Keratinocyte (primary cell): ENCODE data around the gene SEC61A2. TPM values are rescaled to one million over a fixed set of nuclear protein-coding genes. Genes with fewer than 3 reads are reported as not detected.

Experiments used
- DNase-seq: peaks from one replicate; pipeline ENCODE4 v3.0.0-alpha.2; 2011; ENCODE audit warnings: low read depth, missing footprints, low spot score
- FAIRE-seq: peaks from 2 replicates; lab custom pipeline; 2011; peaks lifted over from hg19 to GRCh38; lab: Jason Lieb, UNC
- H2AFZ ChIP-seq: 2 replicates; pipeline ENCODE4 v1.6.0; 2012; ENCODE audit warnings: low read length, control low read depth, inconsistent platforms; ENCODE audit not compliant: control insufficient read depth
- H3K27ac ChIP-seq: 2 replicates; pipeline ENCODE4 v1.5.1; 2011; ENCODE audit warnings: low read length; ENCODE audit not compliant: control insufficient read depth, insufficient read depth
- H3K27me3 ChIP-seq: 3 replicates; pipeline ENCODE4 v1.6.0; 2011; ENCODE audit warnings: low read length; ENCODE audit not compliant: control insufficient read depth, insufficient read depth; ENCODE audit errors: extremely low read depth
- H3K36me3 ChIP-seq, 2 experiments: 2 replicates in 1 of 2; 3 replicates in 1 of 2; pipeline ENCODE4 v1.5.1; 2011; ENCODE audit warnings: low read length in 2 of 2, mild to moderate bottlenecking in 1 of 2; ENCODE audit not compliant: control insufficient read depth in 2 of 2, insufficient read depth in 2 of 2; ENCODE audit errors: extremely low read depth in 1 of 2
- H3K4me1 ChIP-seq: 3 replicates; pipeline ENCODE4 v1.5.1; 2011; ENCODE audit warnings: low read length; ENCODE audit not compliant: control insufficient read depth, insufficient read depth; ENCODE audit errors: extremely low read depth
- H3K4me2 ChIP-seq: 3 replicates; pipeline ENCODE4 v1.6.0; 2011; ENCODE audit warnings: low read depth, low read length; ENCODE audit not compliant: control insufficient read depth, insufficient read depth; ENCODE audit errors: extremely low read depth
- H3K4me3 ChIP-seq, 3 experiments: fragments of 200-600 bp in 1 of 3; sonication (generic) in 1 of 3; 2 replicates in 2 of 3; 3 replicates in 1 of 3; pipeline ENCODE4 v1.5.1; 2011 to 2016; ENCODE audit warnings: low read length in 3 of 3, mild to moderate bottlenecking in 3 of 3, control low read depth in 2 of 3, inconsistent platforms in 1 of 3, low read depth in 1 of 3, mixed read lengths in 1 of 3, mixed run types in 1 of 3, moderate library complexity in 1 of 3; ENCODE audit not compliant: control insufficient read depth in 2 of 3, insufficient read depth in 2 of 3; ENCODE audit errors: extremely low read depth in 1 of 3
- H3K79me2 ChIP-seq: 2 replicates; pipeline ENCODE4 v1.6.0; 2012; ENCODE audit warnings: low read length; ENCODE audit not compliant: control insufficient read depth, insufficient read depth
- H3K9ac ChIP-seq: 3 replicates; pipeline ENCODE4 v1.6.0; 2011; ENCODE audit warnings: low read length; ENCODE audit not compliant: control insufficient read depth, insufficient read depth; ENCODE audit errors: extremely low read depth
- H3K9me1 ChIP-seq: 3 replicates; pipeline ENCODE4 v1.6.0; 2011; ENCODE audit warnings: low read length; ENCODE audit not compliant: control insufficient read depth, insufficient read depth; ENCODE audit errors: extremely low read depth
- H3K9me3 ChIP-seq: 2 replicates; pipeline ENCODE4 v1.5.1; 2012; ENCODE audit warnings: low read depth, low read length; ENCODE audit not compliant: control insufficient read depth
- H4K20me1 ChIP-seq: 3 replicates; pipeline ENCODE4 v1.6.0; 2011; ENCODE audit warnings: low read length; ENCODE audit not compliant: control insufficient read depth, insufficient read depth; ENCODE audit errors: extremely low read depth
- CTCF ChIP-seq, 3 experiments: IDR thresholded peaks in 1 of 3; conservative IDR thresholded peaks in 1 of 3; optimal IDR thresholded peaks in 1 of 3; 2 replicates in 2 of 3; 3 replicates in 1 of 3; pipeline versions ENCODE3 to v1.5.1; 2011; ENCODE audit warnings: low read length in 3 of 3, mild to moderate bottlenecking in 3 of 3, moderate library complexity in 2 of 3, control low read depth in 1 of 3, inconsistent platforms in 1 of 3; ENCODE audit not compliant: insufficient read depth in 2 of 3; ENCODE audit errors: extremely low read depth in 1 of 3
- EZH2 ChIP-seq: IDR thresholded peaks from one replicate; pipeline ENCODE4 v1.6.1; 2012; ENCODE audit warnings: inconsistent platforms, mild to moderate bottlenecking, low read length, moderate library complexity
- dilution Hi-C: fragments of 300-500 bp; cut with MboI; formaldehyde crosslinking; loops from one replicate; pipeline ENCODE4 v1.7.0; 2020; ENCODE audit warnings: low sequenced_read_pairs; ENCODE audit not compliant: extremely low pct_ligation_motif_present
- polyA plus RNA-seq, 5 experiments: library from polyadenylated mRNA; depleted of rRNA in 3 of 5; stranded (reverse) in 3 of 5; stranded (forward) in 1 of 5; unstranded in 1 of 5; fragments of >200 nt; gene quantifications; 1 replicate in 1 of 5; 2 replicates in 3 of 5; 3 replicates in 1 of 5; pipeline versions ENCODE4 v1.2.1 to v1.2.3, GENCODE V29; 2011 to 2012; ENCODE audit warnings: missing spikeins in 2 of 5, low read depth in 1 of 5, low replicate concordance in 1 of 5

The SEC61A2 gene
- polyA plus RNA-seq, 1 donor (not counting 4 experiments of a cell fraction or from before 2014, with no cell fraction given), result 13.7 TPM

GRCh38 chr10:12177642-12178041, 48.2 kb downstream of the SEC61A2 start:
- Histone ChIP-seq H3K4me1 (peaks cover 9% of the 10 kb centered on the region), H3K4me3 (no peak overlapping the region), H3K27me3 (no peaks in the 10 kb centered on the region), H3K9me1 (no peaks in the 10 kb centered on the region), H3K9ac (no peak overlapping the region), H4K20me1 (no peaks in the 10 kb centered on the region), H3K36me3 (peaks cover 21 to 23% of the 10 kb centered on the region in 2 experiments), H3K9me3 (no peaks in the 10 kb centered on the region), H3K27ac (no peak overlapping the region), H3K4me2 (no peak overlapping the region), H2AFZ (no peak overlapping the region), H3K79me2 (no peaks in the 10 kb centered on the region)
- DNase-seq (no peak), FAIRE-seq (no peak)
- TF ChIP-seq EZH2 (no peak), CTCF (optimal IDR thresholded peaks at IDR 0.05 in 1 of 3, IDR thresholded peaks at IDR 0.05 in 1 of 3, conservative IDR thresholded peaks at IDR 0.05 in 1 of 3; ENCODE audit: extremely low read depth in 1 of 3, insufficient read depth in 2 of 3, low read length in 3 of 3) (no peak)
- dilution Hi-C loops, result no loop called here

- Histone ChIP-seq H3K79me2 (no peaks in the 10 kb centered on the region), H3K4me1 (peaks cover 9% of the 10 kb centered on the region), H3K4me3 (no peak overlapping the region), H2AFZ (no peak overlapping the region), H4K20me1 (no peaks in the 10 kb centered on the region), H3K4me2 (no peak overlapping the region), H3K9me3 (no peaks in the 10 kb centered on the region), H3K27ac (no peak overlapping the region), H3K9me1 (no peaks in the 10 kb centered on the region), H3K36me3 (peaks cover 16 to 18% of the 10 kb centered on the region in 2 experiments), H3K9ac (no peak overlapping the region), H3K27me3 (no peaks in the 10 kb centered on the region)
- no peak for DNase-seq
- TF ChIP-seq CTCF (optimal IDR thresholded peaks at IDR 0.05 in 1 of 3, IDR thresholded peaks at IDR 0.05 in 1 of 3, conservative IDR thresholded peaks at IDR 0.05 in 1 of 3; ENCODE audit: extremely low read depth in 1 of 3, insufficient read depth in 2 of 3, low read length in 3 of 3), result no peak
- TF ChIP-seq EZH2, result no peak
- no peak for FAIRE-seq
- dilution Hi-C loops, result no loop called here
Observed at GRCh38 chr10:12179606-12180170, 50.2 kb downstream of the SEC61A2 start.
